ENCODE data around the gene PSKH1.
"Not testable (repeated sequence)": the region's sequence is repeated elsewhere in the genome, so short reads cannot be mapped to it uniquely, and the experiment has no call there.

Gene PSKH1

GRCh38 chr16:67937713-67938112 lies 44.7 kb downstream of the PSKH1 start:
- H3K9me3 ChIP-seq (replicated peaks; ENCODE audit: low read length); H3K9ac ChIP-seq (ENCODE audit: low read depth, low read length): not testable (repeated sequence)
- H3K4me1 ChIP-seq (ENCODE audit: control insufficient read depth, insufficient read depth, low read length), result peaks cover 23% of the 10 kb centered on the region

DNA sequence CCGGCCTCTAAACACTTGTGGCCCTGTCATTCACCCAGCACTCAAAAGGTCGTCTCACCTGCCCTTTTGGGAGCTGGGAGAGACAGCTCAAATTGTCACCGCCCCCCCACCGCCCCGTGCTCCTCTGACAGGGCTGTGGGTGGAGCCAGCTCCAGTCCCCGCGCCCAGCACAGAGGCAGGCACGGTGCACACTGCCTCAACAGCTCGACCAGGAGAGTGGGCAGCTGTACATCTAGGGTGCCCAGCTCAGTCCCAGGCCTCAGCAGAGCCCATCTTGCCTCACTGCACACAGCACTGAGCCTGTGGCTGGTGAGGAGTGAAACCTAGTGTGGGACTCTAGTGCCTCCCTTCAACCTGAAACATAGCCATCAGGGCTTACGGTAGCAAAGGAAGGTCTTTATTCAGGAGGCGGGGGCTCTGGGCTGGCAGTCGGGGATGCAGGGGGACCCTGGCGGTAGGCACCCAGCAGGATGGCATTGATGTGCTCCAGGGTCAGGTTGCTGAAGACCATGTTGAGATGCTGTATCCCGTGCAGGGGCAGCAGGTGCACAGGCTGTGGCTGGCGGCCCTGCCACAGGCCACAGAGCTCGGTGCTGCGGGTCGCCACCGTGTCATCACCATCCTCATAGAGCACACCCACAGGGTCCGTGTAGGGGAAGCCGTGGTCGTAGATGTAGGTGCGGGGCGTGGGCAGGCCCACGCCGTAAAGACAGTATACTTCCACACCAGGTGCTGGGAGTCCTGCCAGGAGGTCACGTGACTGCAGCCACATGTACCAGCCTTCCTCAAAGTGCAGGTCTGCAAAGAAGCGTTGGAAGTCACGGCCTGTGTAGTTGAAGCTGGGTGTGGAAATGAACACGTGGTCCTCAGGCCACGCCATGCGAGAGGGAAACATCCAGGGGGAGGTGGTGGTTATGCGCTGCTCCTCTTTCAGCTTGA lies 46.7 kb downstream of the PSKH1 start:
- no peaks in the 10 kb centered on the region for H3K9me3 ChIP-seq (replicated peaks; ENCODE audit: low read length)
- no peak overlapping the region for H3K4me2 ChIP-seq (ENCODE audit: low read length)
- no peak overlapping the region for H3K9ac ChIP-seq (ENCODE audit: low read depth, low read length)
- H3K27me3 ChIP-seq (ENCODE audit: control insufficient read depth, insufficient read depth, low read length), result no peaks in the 10 kb centered on the region
- peaks cover 54% of the 10 kb centered on the region for H3K36me3 ChIP-seq (ENCODE audit: insufficient read depth, low read length)
- no peak overlapping the region for H3K4me3 ChIP-seq (ENCODE audit: low read length)
- peaks cover 30% of the 10 kb centered on the region for H3K4me1 ChIP-seq (ENCODE audit: control insufficient read depth, insufficient read depth, low read length)

More at GRCh38 chr16:67937713-67938112, 44.7 kb downstream of the PSKH1 start:
- H3K4me2 ChIP-seq (ENCODE audit: low read length); H3K4me3 ChIP-seq (ENCODE audit: low read length); H3K27me3 ChIP-seq (ENCODE audit: control insufficient read depth, insufficient read depth, low read length): not testable (repeated sequence)
- peaks cover 36% of the 10 kb centered on the region for H3K36me3 ChIP-seq (ENCODE audit: insufficient read depth, low read length)

- no peak overlapping the region for H3K4me3 ChIP-seq (ENCODE audit: low read length)
- no peaks in the 10 kb centered on the region for H3K9me3 ChIP-seq (replicated peaks; ENCODE audit: low read length)
- H3K9ac ChIP-seq (ENCODE audit: low read depth, low read length), result no peak overlapping the region
- H3K36me3 ChIP-seq (ENCODE audit: insufficient read depth, low read length), result peaks cover 62% of the 10 kb centered on the region
- H3K4me2 ChIP-seq (ENCODE audit: low read length), result no peak overlapping the region
- H3K4me1 ChIP-seq (ENCODE audit: control insufficient read depth, insufficient read depth, low read length), result peaks cover 30% of the 10 kb centered on the region
- no peaks in the 10 kb centered on the region for H3K27me3 ChIP-seq (ENCODE audit: control insufficient read depth, insufficient read depth, low read length)
Measured at GRCh38 chr16:67940446-67941089, 47.5 kb downstream of the PSKH1 start.

GRCh38 chr16:67941469-67942199 lies 48.6 kb downstream of the PSKH1 start:
- H3K4me1 ChIP-seq (ENCODE audit: control insufficient read depth, insufficient read depth, low read length), result peaks cover 33% of the 10 kb centered on the region
- no peaks in the 10 kb centered on the region for H3K9me3 ChIP-seq (replicated peaks; ENCODE audit: low read length)
- peaks cover 73% of the 10 kb centered on the region for H3K36me3 ChIP-seq (ENCODE audit: insufficient read depth, low read length)
- H3K9ac ChIP-seq (ENCODE audit: low read depth, low read length), result no peak overlapping the region
- no peak overlapping the region for H3K4me2 ChIP-seq (ENCODE audit: low read length)
- H3K4me3 ChIP-seq (ENCODE audit: low read length), result no peak overlapping the region
- H3K27me3 ChIP-seq (ENCODE audit: control insufficient read depth, insufficient read depth, low read length), result no peaks in the 10 kb centered on the region

DNA sequence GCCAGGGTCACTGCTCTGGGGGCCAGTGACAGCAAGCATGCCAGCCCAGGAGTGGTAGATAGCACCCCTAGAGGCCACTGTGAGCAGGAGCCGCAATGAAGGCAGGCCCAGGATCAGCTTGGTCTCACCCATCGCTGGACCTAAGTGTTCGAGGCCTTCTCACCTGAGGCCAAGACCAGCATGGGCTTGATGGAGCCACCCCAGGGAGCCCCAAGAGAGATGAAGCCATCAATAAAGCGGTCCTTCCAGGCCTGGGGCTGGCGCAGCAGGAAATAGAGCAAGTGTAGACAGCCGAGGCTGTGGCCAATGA lies 49.1 kb downstream of the PSKH1 start:
- Histone ChIP-seq H3K27me3 (ENCODE audit: control insufficient read depth, insufficient read depth, low read length) (no peaks in the 10 kb centered on the region), H3K36me3 (ENCODE audit: insufficient read depth, low read length) (peaks cover 78% of the 10 kb centered on the region), H3K4me1 (ENCODE audit: control insufficient read depth, insufficient read depth, low read length) (peaks cover 29% of the 10 kb centered on the region), H3K4me2 (ENCODE audit: low read length) (no peak overlapping the region), H3K9ac (ENCODE audit: low read depth, low read length) (no peak overlapping the region), H3K4me3 (ENCODE audit: low read length) (no peak overlapping the region), H3K9me3 (replicated peaks; ENCODE audit: low read length) (no peaks in the 10 kb centered on the region)

GRCh38 chr16:67942510-67943255 lies 49.6 kb downstream of the PSKH1 start:
- Histone ChIP-seq H3K4me2 (ENCODE audit: low read length) (no peak overlapping the region), H3K9me3 (replicated peaks; ENCODE audit: low read length) (no peaks in the 10 kb centered on the region), H3K36me3 (ENCODE audit: insufficient read depth, low read length) (peaks cover 83% of the 10 kb centered on the region), H3K4me3 (ENCODE audit: low read length) (no peak overlapping the region), H3K27me3 (ENCODE audit: control insufficient read depth, insufficient read depth, low read length) (no peaks in the 10 kb centered on the region), H3K4me1 (ENCODE audit: control insufficient read depth, insufficient read depth, low read length) (peaks cover 23% of the 10 kb centered on the region), H3K9ac (ENCODE audit: low read depth, low read length) (no peak overlapping the region)

DNA sequence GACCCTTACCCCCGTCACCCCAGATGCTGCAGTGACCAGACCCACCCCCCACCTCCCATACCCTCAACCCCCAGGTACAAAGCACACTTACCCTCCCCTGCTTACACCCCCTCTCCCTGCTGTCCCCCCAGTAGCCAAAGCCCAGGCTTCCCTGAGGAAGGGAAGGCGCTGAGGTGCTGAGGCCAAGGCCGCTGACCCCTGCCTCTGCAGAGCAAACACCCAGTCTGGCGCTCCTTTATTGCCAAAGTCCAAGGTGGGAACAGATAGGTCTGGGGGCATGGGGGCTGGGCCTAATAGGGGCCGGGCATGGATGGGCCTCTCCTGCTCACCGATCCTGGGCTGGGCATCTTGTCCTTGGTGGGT lies 50.2 kb downstream of the PSKH1 start:
- H3K27me3 ChIP-seq (ENCODE audit: control insufficient read depth, insufficient read depth, low read length), result no peaks in the 10 kb centered on the region
- H3K4me2 ChIP-seq (ENCODE audit: low read length), result no peak overlapping the region
- H3K4me3 ChIP-seq (ENCODE audit: low read length), result no peak overlapping the region
- H3K36me3 ChIP-seq (ENCODE audit: insufficient read depth, low read length), result peaks cover 89% of the 10 kb centered on the region
- no peak overlapping the region for H3K9ac ChIP-seq (ENCODE audit: low read depth, low read length)
- H3K9me3 ChIP-seq (replicated peaks; ENCODE audit: low read length), result no peaks in the 10 kb centered on the region
- H3K4me1 ChIP-seq (ENCODE audit: control insufficient read depth, insufficient read depth, low read length), result peaks cover 23% of the 10 kb centered on the region

GRCh38 chr16:67943619-67944504 lies 50.8 kb downstream of the PSKH1 start, which contains the start of gene LCAT:
Gene LCAT (minus strand): TSS chr16:67944120. CDS start chr16:67944101, 19 bp downstream.
- Histone ChIP-seq H3K4me1 (ENCODE audit: control insufficient read depth, insufficient read depth, low read length) (peaks cover 23% of the 10 kb centered on the region), H3K4me2 (ENCODE audit: low read length) (no peak within 1 kb of the TSS), H3K9me3 (replicated peaks; ENCODE audit: low read length) (no peaks in the 10 kb centered on the region), H3K9ac (ENCODE audit: low read depth, low read length) (peak within 1 kb of the TSS; percentile 54), H3K27me3 (ENCODE audit: control insufficient read depth, insufficient read depth, low read length) (no peaks in the 10 kb centered on the region), H3K36me3 (ENCODE audit: insufficient read depth, low read length) (peaks cover 95% of the 10 kb centered on the region), H3K4me3 (ENCODE audit: low read length) (no peak within 1 kb of the TSS)

DNA sequence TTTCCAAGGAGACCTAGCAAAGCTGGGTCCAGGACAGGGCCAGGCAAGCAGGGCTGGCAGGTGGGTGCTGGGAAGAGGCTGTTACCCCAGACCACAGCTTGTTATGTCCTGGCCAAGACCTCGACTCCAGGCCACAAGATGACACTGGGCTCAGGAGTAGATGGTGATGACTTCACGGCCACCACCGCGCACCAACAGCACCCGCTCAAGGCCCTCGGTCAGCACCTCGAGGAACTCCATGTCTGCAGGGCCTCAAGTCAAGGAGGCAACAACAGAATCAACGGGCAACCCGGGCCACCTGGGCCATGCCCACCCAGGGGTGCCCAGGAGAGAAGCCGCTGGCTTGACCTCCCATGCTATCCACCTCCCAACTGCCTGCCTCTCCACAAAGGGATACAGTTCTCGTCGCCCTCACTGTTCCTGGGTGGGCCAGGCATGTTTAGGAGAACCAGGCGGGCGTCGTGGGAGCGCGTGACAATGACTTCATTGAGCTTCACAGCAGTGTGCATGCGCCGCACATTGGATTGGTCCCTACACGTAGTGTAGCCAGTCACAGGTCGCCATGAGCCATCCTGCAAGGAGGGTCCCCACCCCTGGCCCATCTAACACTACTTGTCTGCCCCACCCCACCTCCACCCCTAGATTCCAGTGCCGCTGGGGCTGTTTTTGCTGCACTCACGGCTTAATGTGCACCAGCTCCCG lies 51.8 kb downstream of the PSKH1 start:
- peaks cover 95% of the 10 kb centered on the region for H3K36me3 ChIP-seq (ENCODE audit: insufficient read depth, low read length)

GRCh38 chr16:67945392-67945933 lies 52.4 kb downstream of the PSKH1 start:
- Histone ChIP-seq H3K9ac (ENCODE audit: low read depth, low read length) (no peak overlapping the region), H3K4me3 (ENCODE audit: low read length) (no peak overlapping the region), H3K4me2 (ENCODE audit: low read length) (no peak overlapping the region), H3K27me3 (ENCODE audit: control insufficient read depth, insufficient read depth, low read length) (no peaks in the 10 kb centered on the region), H3K36me3 (ENCODE audit: insufficient read depth, low read length) (peaks cover 95% of the 10 kb centered on the region), H3K9me3 (replicated peaks; ENCODE audit: low read length) (no peaks in the 10 kb centered on the region), H3K4me1 (ENCODE audit: control insufficient read depth, insufficient read depth, low read length) (peaks cover 23% of the 10 kb centered on the region)

More for the DNA sequence above, 51.8 kb downstream of the PSKH1 start:
- H3K4me2 ChIP-seq (ENCODE audit: low read length), result no peak overlapping the region
- no peaks in the 10 kb centered on the region for H3K27me3 ChIP-seq (ENCODE audit: control insufficient read depth, insufficient read depth, low read length)
- H3K4me1 ChIP-seq (ENCODE audit: control insufficient read depth, insufficient read depth, low read length), result peaks cover 23% of the 10 kb centered on the region
- H3K9me3 ChIP-seq (replicated peaks; ENCODE audit: low read length), result no peaks in the 10 kb centered on the region
- peak overlapping the region; percentile 54 for H3K9ac ChIP-seq (ENCODE audit: low read depth, low read length)
- H3K4me3 ChIP-seq (ENCODE audit: low read length), result no peak overlapping the region

Measured in skeletal muscle satellite cell (primary cell).